GM12878 (cell line): ENCODE measurements around the gene KCNIP2.

ENCODE experiments used
- CTCF ChIP-seq, 3 experiments: IDR thresholded peaks in 2 of 3; conservative IDR thresholded peaks in 1 of 3; 2 replicates each; pipeline ENCODE4 v1.5.1; 2011; ENCODE audit warnings: low read depth in 3 of 3, low read length in 3 of 3, mild to moderate bottlenecking in 3 of 3, control low read depth in 2 of 3, moderate library complexity in 2 of 3, inconsistent platforms in 1 of 3, mixed read lengths in 1 of 3; ENCODE audit not compliant: control insufficient read depth in 2 of 3, insufficient read depth in 1 of 3; ENCODE audit errors: extremely low read depth in 1 of 3
- SRF ChIP-seq, 2 experiments: IDR thresholded peaks; 2 replicates each; pipeline ENCODE4 v1.6.1; 2011; ENCODE audit warnings: low read depth in 2 of 2, low read length in 2 of 2, mild to moderate bottlenecking in 1 of 2, moderate library complexity in 1 of 2

- TF ChIP-seq SRF (IDR thresholded peaks at IDR 0.05; ENCODE audit: low read depth in 2 of 2, low read length in 2 of 2) (no peak), CTCF (IDR thresholded peaks at IDR 0.05 in 2 of 3, conservative IDR thresholded peaks at IDR 0.05 in 1 of 3; ENCODE audit: control insufficient read depth in 2 of 3, extremely low read depth in 1 of 3, insufficient read depth in 1 of 3, low read depth in 3 of 3, low read length in 3 of 3) (no peak)
These were observed 16.7 kb downstream of the KCNIP2 start for GRCh38 chr10:101826852-101827434.
